Upper lobe of right lung (tissue), 1 donor: ENCODE measurements around the gene GRIK3. TPM values are rescaled to one million over a fixed set of nuclear protein-coding genes. Genes with fewer than 3 reads are reported as not detected.

Experiments
- ATAC-seq: fragments of 200-7000 bp; cut with Tn5 transposase; one replicate; pipeline ENCODE4 v1.9.1; 2020; ENCODE audit warnings: mild to moderate bottlenecking, moderate library complexity
- DNase-seq: peaks from one replicate; pipeline ENCODE4 v3.0.0-alpha.2; 2020
- H3K27ac ChIP-seq: fragments of 200-600 bp; one replicate; pipeline ENCODE4 v1.8.0; 2022
- H3K27me3 ChIP-seq: fragments of 200-600 bp; one replicate; pipeline ENCODE4 v1.8.0; 2022; ENCODE audit warnings: mild to moderate bottlenecking
- H3K36me3 ChIP-seq: fragments of 200-600 bp; one replicate; pipeline ENCODE4 v1.8.0; 2022
- H3K4me1 ChIP-seq: fragments of 200-600 bp; one replicate; pipeline ENCODE4 v1.8.0; 2022
- H3K4me3 ChIP-seq: fragments of 200-600 bp; one replicate; pipeline ENCODE4 v1.8.0; 2022; ENCODE audit warnings: mild to moderate bottlenecking
- H3K9me3 ChIP-seq: fragments of 200-600 bp; one replicate; pipeline ENCODE4 v1.8.0; 2022
- intact Hi-C: fragments of 100-400 bp; cut with DNase I; formaldehyde crosslinking; loops from one replicate; pipeline ENCODE4 v1.11.0; 2022
- total RNA-seq: library from RNA; stranded (reverse); fragmentation: NEBNext Ultra II Directional; extraction: Animal tissue kit (Norgen Biotek cat#: 25700); gene quantifications from one replicate; pipeline ENCODE4 v1.2.1, GENCODE V29; 2021
- TF ChIP-seq, protein P1 (sequence below): fragments of 200-600 bp; IDR thresholded peaks from one replicate; pipeline ENCODE4 v1.8.0; 2022; ENCODE audit warnings: antibody characterized with exemption
- donor health status: DM: no; HTN: yes; CAD: no; lungs with severe emphysema.

Gene GRIK3
- total RNA-seq, 1 donor from 2014 or later = not detected

DNA sequence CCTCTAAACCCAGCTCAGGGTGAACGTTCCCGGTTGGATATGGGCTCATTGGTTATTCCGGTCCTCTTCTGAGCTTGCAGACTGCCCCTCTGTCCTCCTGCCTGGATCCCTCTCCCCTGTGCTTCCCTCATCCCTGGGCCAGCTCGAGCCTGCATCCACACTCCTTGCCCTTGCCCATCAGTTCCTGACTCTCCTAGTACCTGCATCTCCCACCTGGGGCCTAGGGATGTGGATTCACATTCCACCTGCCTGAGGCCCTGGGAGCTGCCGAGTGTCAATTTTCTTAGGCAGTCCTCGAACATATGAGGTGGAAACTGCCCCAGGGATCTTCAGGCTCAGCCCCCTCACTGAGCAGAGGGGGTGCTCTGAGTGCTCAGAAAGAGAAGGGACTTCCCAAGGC is 252.2 kb downstream of the GRIK3 start:
- H3K4me3 ChIP-seq = no peak overlapping the region
- peaks cover 7% of the 10 kb centered on the region for H3K27me3 ChIP-seq
- DNase-seq (no peak), ATAC-seq (no peak)
- no peak overlapping the region for H3K27ac ChIP-seq
- TF ChIP-seq, protein P1, sequence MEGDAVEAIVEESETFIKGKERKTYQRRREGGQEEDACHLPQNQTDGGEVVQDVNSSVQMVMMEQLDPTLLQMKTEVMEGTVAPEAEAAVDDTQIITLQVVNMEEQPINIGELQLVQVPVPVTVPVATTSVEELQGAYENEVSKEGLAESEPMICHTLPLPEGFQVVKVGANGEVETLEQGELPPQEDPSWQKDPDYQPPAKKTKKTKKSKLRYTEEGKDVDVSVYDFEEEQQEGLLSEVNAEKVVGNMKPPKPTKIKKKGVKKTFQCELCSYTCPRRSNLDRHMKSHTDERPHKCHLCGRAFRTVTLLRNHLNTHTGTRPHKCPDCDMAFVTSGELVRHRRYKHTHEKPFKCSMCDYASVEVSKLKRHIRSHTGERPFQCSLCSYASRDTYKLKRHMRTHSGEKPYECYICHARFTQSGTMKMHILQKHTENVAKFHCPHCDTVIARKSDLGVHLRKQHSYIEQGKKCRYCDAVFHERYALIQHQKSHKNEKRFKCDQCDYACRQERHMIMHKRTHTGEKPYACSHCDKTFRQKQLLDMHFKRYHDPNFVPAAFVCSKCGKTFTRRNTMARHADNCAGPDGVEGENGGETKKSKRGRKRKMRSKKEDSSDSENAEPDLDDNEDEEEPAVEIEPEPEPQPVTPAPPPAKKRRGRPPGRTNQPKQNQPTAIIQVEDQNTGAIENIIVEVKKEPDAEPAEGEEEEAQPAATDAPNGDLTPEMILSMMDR = no peak
- no peaks in the 10 kb centered on the region for H3K4me1 ChIP-seq
- H3K36me3 ChIP-seq = no peaks in the 10 kb centered on the region
- intact Hi-C loops = no loop called here
- no peaks in the 10 kb centered on the region for H3K9me3 ChIP-seq

DNA sequence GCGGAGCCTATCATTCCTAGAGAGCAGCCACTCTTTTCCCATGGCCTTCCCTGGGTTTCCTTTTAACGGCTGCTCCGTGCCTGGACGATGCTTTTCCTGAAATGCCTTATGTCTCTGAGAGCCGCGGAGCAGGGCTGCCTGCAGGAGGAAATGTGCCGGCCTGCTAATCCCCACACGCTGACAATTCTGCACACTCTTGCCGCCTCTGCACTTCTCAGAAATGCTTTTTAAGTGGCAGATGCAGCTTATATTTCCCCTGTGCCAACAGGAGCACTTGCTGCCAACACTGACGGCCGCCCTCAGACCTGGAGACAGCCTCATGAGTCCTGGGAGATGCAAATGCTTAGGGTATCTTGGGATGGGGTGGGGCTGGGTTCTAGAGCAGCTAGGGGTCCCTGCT is 253.2 kb downstream of the GRIK3 start:
- H3K36me3 ChIP-seq = no peaks in the 10 kb centered on the region
- H3K27me3 ChIP-seq = peaks cover 7% of the 10 kb centered on the region
- TF ChIP-seq, protein P1 = no peak
- no peaks in the 10 kb centered on the region for H3K4me1 ChIP-seq
- no peak for ATAC-seq
- H3K27ac ChIP-seq = no peak overlapping the region
- H3K4me3 ChIP-seq = no peak overlapping the region
- no peaks in the 10 kb centered on the region for H3K9me3 ChIP-seq
- DNase-seq = no peak
- intact Hi-C loops = no loop called here

DNA sequence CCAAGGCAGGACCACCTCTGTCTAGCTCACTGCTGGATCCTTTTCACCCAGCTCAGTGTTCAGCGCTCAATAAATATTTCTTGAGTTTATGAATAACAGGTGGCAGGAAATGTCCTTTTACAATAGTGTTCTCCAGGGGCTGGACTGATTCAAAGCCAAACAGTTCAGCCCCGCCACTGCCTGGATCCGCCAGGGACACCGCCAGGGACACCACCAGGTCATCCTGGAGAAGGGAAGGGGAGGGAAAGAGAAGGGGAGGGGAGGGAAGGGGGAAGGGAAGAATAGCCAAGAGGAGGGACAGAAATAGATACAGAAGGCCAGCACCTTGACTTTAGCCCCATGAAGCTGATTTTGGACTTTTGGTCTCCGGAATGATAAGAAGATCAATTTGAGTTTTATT is 255.6 kb downstream of the GRIK3 start:
- Histone ChIP-seq H3K4me1 (no peaks in the 10 kb centered on the region), H3K36me3 (no peaks in the 10 kb centered on the region), H3K9me3 (no peaks in the 10 kb centered on the region), H3K4me3 (no peak overlapping the region), H3K27me3 (peaks cover 18% of the 10 kb centered on the region), H3K27ac (no peak overlapping the region)
- TF ChIP-seq, protein P1 = no peak
- no peak for DNase-seq
- intact Hi-C loops = no loop called here
- ATAC-seq = no peak

DNA sequence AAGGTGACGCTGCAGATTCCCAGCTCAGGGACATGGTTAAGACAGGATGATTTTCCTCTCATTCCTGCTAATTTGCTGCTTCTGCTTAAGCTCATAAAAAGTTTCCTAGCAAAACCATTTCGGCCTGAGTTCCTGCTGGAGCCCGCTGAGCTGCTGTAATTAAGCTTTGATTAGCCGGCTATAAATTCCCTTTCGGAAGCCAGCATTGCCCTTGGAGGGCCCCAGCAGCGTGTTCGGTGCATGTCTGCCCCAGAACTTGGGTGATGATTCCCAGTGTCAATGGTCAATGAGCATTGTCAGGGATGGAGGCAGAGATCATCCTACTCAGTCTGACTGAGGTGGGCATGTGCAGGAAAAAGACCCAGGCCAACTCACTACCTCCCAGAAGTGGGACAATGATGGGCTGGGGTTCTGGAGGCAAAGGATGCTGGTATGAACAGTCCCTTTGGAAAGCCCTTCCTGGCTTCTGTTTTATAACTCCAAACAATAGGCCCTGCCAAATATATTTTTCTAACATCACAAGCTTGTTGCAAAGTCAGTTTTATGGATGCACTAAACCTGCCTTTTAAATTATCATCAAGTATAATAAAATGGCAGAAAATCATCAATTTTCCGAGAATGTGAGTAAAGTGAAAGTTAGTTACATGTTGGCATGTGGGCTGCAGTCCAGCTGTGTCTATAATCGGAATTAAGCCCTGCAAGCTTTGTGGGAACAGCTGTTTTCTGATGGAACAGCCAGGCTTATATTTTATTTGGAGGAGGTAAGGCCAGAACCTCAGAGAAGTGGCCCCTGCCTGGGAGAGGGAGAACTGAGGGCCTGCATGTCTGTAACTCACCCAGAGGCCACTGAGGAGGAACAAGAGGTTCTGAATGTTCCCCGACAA is 257.1 kb downstream of the GRIK3 start:
- Histone ChIP-seq H3K4me3 (no peak overlapping the region), H3K4me1 (no peaks in the 10 kb centered on the region), H3K27me3 (peaks cover 30% of the 10 kb centered on the region), H3K36me3 (no peaks in the 10 kb centered on the region), H3K9me3 (no peaks in the 10 kb centered on the region), H3K27ac (no peak overlapping the region)
- intact Hi-C loops = no loop called here
- TF ChIP-seq, protein P1 = no peak
- DNase-seq (no peak), ATAC-seq (no peak)

DNA sequence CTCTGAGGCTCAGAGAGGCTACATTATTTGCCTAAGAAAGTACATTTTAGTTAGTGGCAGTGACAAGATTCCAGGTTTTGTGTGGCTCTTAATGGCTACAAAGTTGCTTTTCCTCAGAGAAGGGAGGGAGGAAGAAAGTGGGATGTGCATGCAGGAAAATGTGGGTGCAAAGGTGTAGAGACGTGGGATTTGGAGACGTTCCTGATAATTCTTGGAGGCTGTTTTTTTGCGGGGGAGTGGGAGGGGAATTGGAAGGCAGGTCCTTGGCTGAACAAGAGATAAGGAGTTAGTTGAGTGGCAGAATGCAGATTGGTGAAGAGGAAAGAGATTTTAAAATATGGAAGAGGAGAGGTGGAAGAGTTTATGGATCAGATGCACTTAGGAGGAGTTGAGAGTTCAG is 258.1 kb downstream of the GRIK3 start:
- intact Hi-C loops = no loop called here
- H3K4me1 ChIP-seq = no peaks in the 10 kb centered on the region
- H3K27ac ChIP-seq = no peak overlapping the region
- TF ChIP-seq, protein P1 = no peak
- H3K9me3 ChIP-seq = no peaks in the 10 kb centered on the region
- H3K27me3 ChIP-seq = peaks cover 30% of the 10 kb centered on the region
- DNase-seq = no peak
- H3K36me3 ChIP-seq = no peaks in the 10 kb centered on the region
- H3K4me3 ChIP-seq = no peak overlapping the region
- ATAC-seq = no peak
